ENCODE data around the gene SMC1B.

DNA sequence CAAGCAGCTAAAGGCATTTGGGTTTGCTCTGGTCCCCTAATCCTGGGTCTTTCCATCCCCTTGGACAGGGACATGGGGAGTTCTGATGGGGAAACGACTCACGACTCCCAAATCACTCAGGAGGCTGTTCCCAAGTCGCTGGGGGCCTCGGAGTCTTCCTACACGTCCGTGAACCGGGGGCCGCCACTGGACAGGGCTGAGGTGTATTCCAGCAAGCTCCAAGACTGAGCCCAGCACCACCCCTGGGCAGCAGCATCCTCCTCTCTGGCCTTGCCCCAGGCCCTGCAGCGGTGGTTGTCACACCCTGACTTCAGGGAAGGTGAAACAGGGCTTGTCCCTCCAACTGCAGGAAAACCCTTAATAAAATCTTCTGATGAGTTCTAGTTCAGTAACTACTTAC is 117.9 kb downstream of the SMC1B start:
- TF ChIP-seq CTCF (IDR thresholded peaks at IDR 0.05) (no peak), POLR2A (IDR thresholded peaks at IDR 0.05) (no peak)

Data from gastroesophageal sphincter (tissue), 3 donors.